ENCODE results near the gene ERCC8. TPM values are rescaled to one million over a fixed set of nuclear protein-coding genes. Genes with fewer than 3 reads are reported as not detected.

ERCC8 gene
- total and polyA plus RNA-seq, 4 donors: 2.6 to 14.5 (median 6.2) TPM

DNA sequence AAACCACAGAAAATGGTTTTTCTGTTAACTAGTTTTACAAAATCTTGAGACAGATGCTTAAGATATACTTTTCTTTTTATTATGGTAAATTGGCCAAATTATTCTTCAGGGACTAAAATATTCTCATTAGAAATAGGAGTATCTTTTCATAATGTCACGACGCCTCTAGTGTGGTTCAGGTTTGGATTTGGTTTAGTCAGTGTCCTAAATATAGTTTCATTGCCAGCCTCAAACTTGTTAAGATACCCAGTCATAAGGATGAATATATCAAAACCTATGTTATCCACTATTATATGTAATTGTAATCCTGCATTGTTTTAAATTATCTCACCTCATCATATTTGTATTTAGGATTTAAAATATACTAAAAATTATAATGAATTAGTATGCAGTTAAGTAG lies 13.8 kb upstream of the ERCC8 start:
- TF ChIP-seq FOXA1 (IDR thresholded peaks at IDR 0.05) (no peak), ATF3 (IDR thresholded peaks at IDR 0.05) (no peak), SP1 (IDR thresholded peaks at IDR 0.05) (no peak), EGR1 (IDR thresholded peaks at IDR 0.05; ENCODE audit: low read depth in 2 of 2) (no peak), JUND (IDR thresholded peaks at IDR 0.05) (no peak), TAF1 (conservative IDR thresholded peaks at IDR 0.05) (no peak), RAD21 (IDR thresholded peaks at IDR 0.05) (no peak), ZBTB33 (IDR thresholded peaks at IDR 0.05) (no peak), HNF4G (IDR thresholded peaks at IDR 0.05) (no peak), HNF4A (conservative IDR thresholded peaks at IDR 0.05) (no peak), YY1 (IDR thresholded peaks at IDR 0.05) (no peak), REST (IDR thresholded peaks at IDR 0.05) (no peak)
- TF ChIP-seq, protein P1, sequence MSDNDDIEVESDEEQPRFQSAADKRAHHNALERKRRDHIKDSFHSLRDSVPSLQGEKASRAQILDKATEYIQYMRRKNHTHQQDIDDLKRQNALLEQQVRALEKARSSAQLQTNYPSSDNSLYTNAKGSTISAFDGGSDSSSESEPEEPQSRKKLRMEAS (IDR thresholded peaks at IDR 0.05): no peak
- TF ChIP-seq, protein P2, sequence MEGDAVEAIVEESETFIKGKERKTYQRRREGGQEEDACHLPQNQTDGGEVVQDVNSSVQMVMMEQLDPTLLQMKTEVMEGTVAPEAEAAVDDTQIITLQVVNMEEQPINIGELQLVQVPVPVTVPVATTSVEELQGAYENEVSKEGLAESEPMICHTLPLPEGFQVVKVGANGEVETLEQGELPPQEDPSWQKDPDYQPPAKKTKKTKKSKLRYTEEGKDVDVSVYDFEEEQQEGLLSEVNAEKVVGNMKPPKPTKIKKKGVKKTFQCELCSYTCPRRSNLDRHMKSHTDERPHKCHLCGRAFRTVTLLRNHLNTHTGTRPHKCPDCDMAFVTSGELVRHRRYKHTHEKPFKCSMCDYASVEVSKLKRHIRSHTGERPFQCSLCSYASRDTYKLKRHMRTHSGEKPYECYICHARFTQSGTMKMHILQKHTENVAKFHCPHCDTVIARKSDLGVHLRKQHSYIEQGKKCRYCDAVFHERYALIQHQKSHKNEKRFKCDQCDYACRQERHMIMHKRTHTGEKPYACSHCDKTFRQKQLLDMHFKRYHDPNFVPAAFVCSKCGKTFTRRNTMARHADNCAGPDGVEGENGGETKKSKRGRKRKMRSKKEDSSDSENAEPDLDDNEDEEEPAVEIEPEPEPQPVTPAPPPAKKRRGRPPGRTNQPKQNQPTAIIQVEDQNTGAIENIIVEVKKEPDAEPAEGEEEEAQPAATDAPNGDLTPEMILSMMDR (IDR thresholded peaks at IDR 0.05; ENCODE audit: low read depth, low read length, missing input control): no peak
- 96% methylated on average over 2 of the region's 2 CpGs for WGBS
- Histone ChIP-seq H3K9me3 (ENCODE audit: control insufficient read depth in 4 of 4, low read length in 3 of 4) (peaks cover 0 to 6% (median 0%) of the 10 kb centered on the region in 4 donors), H3K27ac (ENCODE audit: low read depth in 1 of 2, low read length in 2 of 2) (no peak overlapping the region), H3K36me3 (ENCODE audit: control insufficient read depth in 4 of 4, insufficient read depth in 3 of 4, low read depth in 1 of 4, low read length in 3 of 4) (no peaks in the 10 kb centered on the region), H3K4me3 (ENCODE audit: low read depth in 1 of 3, low read length in 3 of 3) (no peak overlapping the region), H3K27me3 (ENCODE audit: control insufficient read depth in 4 of 4, insufficient read depth in 4 of 4, low read length in 3 of 4) (no peaks in the 10 kb centered on the region), H3K4me1 (ENCODE audit: control insufficient read depth in 4 of 4, insufficient read depth in 4 of 4, low read length in 3 of 4) (no peaks in the 10 kb centered on the region), H3K9ac (ENCODE audit: low read depth in 1 of 2, low read length in 2 of 2) (no peak overlapping the region)
- DNase-seq (ENCODE audit: low spot score): no peak

- H3K4me1 ChIP-seq (ENCODE audit: control insufficient read depth in 4 of 4, insufficient read depth in 4 of 4, low read length in 3 of 4): no peaks in the 10 kb centered on the region
- no peak for DNase-seq (ENCODE audit: low spot score)
- H3K36me3 ChIP-seq (ENCODE audit: control insufficient read depth in 4 of 4, insufficient read depth in 3 of 4, low read depth in 1 of 4, low read length in 3 of 4): no peaks in the 10 kb centered on the region
- H3K4me3 ChIP-seq (ENCODE audit: low read depth in 1 of 3, low read length in 3 of 3): no peak overlapping the region
- H3K27me3 ChIP-seq (ENCODE audit: control insufficient read depth in 4 of 4, insufficient read depth in 4 of 4, low read length in 3 of 4): no peaks in the 10 kb centered on the region
- no peak for TF ChIP-seq TAF1 (conservative IDR thresholded peaks at IDR 0.05)
- TF ChIP-seq ATF3 (IDR thresholded peaks at IDR 0.05): no peak
- TF ChIP-seq, protein P2 (IDR thresholded peaks at IDR 0.05; ENCODE audit: low read depth, low read length, missing input control): no peak
- TF ChIP-seq EGR1 (IDR thresholded peaks at IDR 0.05; ENCODE audit: low read depth in 2 of 2): no peak
- H3K9ac ChIP-seq (ENCODE audit: low read depth in 1 of 2, low read length in 2 of 2): no peak overlapping the region
- H3K27ac ChIP-seq (ENCODE audit: low read depth in 1 of 2, low read length in 2 of 2): no peak overlapping the region
- peaks cover 0 to 6% (median 0%) of the 10 kb centered on the region in 4 donors for H3K9me3 ChIP-seq (ENCODE audit: control insufficient read depth in 4 of 4, low read length in 3 of 4)
Observed at GRCh38 chr5:60958088-60958487, 13.2 kb upstream of the ERCC8 start.

All from liver (tissue), 9 donors.